ENCODE data around the gene SRSF8.

Gene SRSF8

GRCh38 chr11:95074792-95075563 is 8.3 kb downstream of the SRSF8 start:
- H3K36me3 ChIP-seq (replicated peaks; ENCODE audit: low read depth, low read length): no peaks in the 10 kb centered on the region

DNA sequence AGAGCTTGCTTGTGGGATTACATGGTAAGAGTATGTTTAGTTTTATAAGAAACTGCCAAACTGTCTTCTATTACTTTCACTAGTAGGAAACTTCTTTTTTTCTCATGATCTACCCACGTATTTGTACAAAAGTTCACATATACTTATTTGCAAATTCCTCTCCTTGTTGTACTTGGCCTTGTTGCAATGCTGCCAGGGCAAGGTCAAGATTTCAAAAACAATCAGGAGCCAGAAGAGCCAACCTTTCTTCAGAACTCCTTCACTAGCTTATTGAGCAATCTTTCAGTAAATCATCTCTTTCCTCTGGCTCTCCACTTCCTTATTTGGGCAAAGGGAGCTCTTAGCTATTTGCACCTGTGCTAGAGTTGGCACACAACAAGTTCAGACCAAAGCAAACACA is 9.7 kb downstream of the SRSF8 start:
- no peak overlapping the region for H2AFZ ChIP-seq (ENCODE audit: low read depth, low read length)
- no peak overlapping the region for H3K9ac ChIP-seq (ENCODE audit: low read length)
- H3K27me3 ChIP-seq (ENCODE audit: low read depth, low read length): no peaks in the 10 kb centered on the region
- peak overlapping the region; percentile 17; the same call in 1 of the 2 replicates for H3K4me2 ChIP-seq (ENCODE audit: low read length)
- H3K36me3 ChIP-seq (replicated peaks; ENCODE audit: low read depth, low read length): no peaks in the 10 kb centered on the region
- no peaks in the 10 kb centered on the region for H3K79me2 ChIP-seq (ENCODE audit: low read length)
- peaks cover 8% of the 10 kb centered on the region for H3K4me1 ChIP-seq (ENCODE audit: low read length)
- TF ChIP-seq EZH2phosphoT487 (IDR thresholded peaks at IDR 0.05; ENCODE audit: low read depth): no peak
- TF ChIP-seq, protein P1, sequence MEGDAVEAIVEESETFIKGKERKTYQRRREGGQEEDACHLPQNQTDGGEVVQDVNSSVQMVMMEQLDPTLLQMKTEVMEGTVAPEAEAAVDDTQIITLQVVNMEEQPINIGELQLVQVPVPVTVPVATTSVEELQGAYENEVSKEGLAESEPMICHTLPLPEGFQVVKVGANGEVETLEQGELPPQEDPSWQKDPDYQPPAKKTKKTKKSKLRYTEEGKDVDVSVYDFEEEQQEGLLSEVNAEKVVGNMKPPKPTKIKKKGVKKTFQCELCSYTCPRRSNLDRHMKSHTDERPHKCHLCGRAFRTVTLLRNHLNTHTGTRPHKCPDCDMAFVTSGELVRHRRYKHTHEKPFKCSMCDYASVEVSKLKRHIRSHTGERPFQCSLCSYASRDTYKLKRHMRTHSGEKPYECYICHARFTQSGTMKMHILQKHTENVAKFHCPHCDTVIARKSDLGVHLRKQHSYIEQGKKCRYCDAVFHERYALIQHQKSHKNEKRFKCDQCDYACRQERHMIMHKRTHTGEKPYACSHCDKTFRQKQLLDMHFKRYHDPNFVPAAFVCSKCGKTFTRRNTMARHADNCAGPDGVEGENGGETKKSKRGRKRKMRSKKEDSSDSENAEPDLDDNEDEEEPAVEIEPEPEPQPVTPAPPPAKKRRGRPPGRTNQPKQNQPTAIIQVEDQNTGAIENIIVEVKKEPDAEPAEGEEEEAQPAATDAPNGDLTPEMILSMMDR (IDR thresholded peaks at IDR 0.05; ENCODE audit: low read depth, low read length): no peak
- H3K9me3 ChIP-seq (ENCODE audit: insufficient read depth, low read length): no peaks in the 10 kb centered on the region
- H3K4me3 ChIP-seq (ENCODE audit: low read length): no peak overlapping the region
- no peak overlapping the region for H3K27ac ChIP-seq (ENCODE audit: low read length)
- H4K20me1 ChIP-seq (ENCODE audit: insufficient read depth, low read length): no peaks in the 10 kb centered on the region

More at GRCh38 chr11:95074792-95075563, 8.3 kb downstream of the SRSF8 start:
- no peak overlapping the region for H3K27ac ChIP-seq (ENCODE audit: low read length)
- H3K9ac ChIP-seq (ENCODE audit: low read length): no peak overlapping the region
- H3K4me3 ChIP-seq (ENCODE audit: low read length): no peak overlapping the region
- TF ChIP-seq, protein P1 (IDR thresholded peaks at IDR 0.05; ENCODE audit: low read depth, low read length): no peak
- TF ChIP-seq EZH2phosphoT487 (IDR thresholded peaks at IDR 0.05; ENCODE audit: low read depth): no peak
- no peaks in the 10 kb centered on the region for H4K20me1 ChIP-seq (ENCODE audit: insufficient read depth, low read length)
- H3K4me1 ChIP-seq (ENCODE audit: low read length): peaks cover 8% of the 10 kb centered on the region
- H2AFZ ChIP-seq (ENCODE audit: low read depth, low read length): no peak overlapping the region
- no peaks in the 10 kb centered on the region for H3K9me3 ChIP-seq (ENCODE audit: insufficient read depth, low read length)
- H3K4me2 ChIP-seq (ENCODE audit: low read length): no peak overlapping the region
- H3K27me3 ChIP-seq (ENCODE audit: low read depth, low read length): no peaks in the 10 kb centered on the region
- no peaks in the 10 kb centered on the region for H3K79me2 ChIP-seq (ENCODE audit: low read length)

DNA sequence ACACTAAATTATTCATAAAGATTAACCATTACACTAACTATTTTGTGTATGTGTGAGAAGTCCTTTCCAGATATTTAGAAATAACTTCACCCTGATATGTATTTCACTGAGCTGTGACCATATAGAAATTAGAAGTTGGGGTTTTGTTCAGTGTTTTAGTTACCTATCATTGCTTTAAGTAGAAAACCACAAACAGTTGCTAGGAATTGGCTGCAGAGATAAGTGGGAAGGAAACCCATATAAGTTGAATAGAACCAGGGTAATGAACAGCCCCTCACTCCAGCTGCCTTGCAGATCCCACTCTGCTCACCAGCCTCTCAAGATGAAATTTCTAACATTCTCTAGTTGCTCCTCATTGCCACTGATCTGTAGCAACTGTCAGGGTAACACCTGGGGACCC is 10.3 kb downstream of the SRSF8 start:
- no peak for TF ChIP-seq EZH2phosphoT487 (IDR thresholded peaks at IDR 0.05; ENCODE audit: low read depth)
- TF ChIP-seq, protein P1 (IDR thresholded peaks at IDR 0.05; ENCODE audit: low read depth, low read length): no peak
- Histone ChIP-seq H3K36me3 (replicated peaks; ENCODE audit: low read depth, low read length) (no peaks in the 10 kb centered on the region), H3K27ac (ENCODE audit: low read length) (no peak overlapping the region), H3K4me2 (ENCODE audit: low read length) (no peak overlapping the region), H3K4me3 (ENCODE audit: low read length) (no peak overlapping the region), H3K27me3 (ENCODE audit: low read depth, low read length) (no peaks in the 10 kb centered on the region), H3K79me2 (ENCODE audit: low read length) (no peaks in the 10 kb centered on the region), H3K9ac (ENCODE audit: low read length) (no peak overlapping the region), H4K20me1 (ENCODE audit: insufficient read depth, low read length) (no peaks in the 10 kb centered on the region), H2AFZ (ENCODE audit: low read depth, low read length) (no peak overlapping the region), H3K9me3 (ENCODE audit: insufficient read depth, low read length) (no peaks in the 10 kb centered on the region), H3K4me1 (ENCODE audit: low read length) (peaks cover 8% of the 10 kb centered on the region)

- Histone ChIP-seq H3K9me3 (ENCODE audit: insufficient read depth, low read length) (no peaks in the 10 kb centered on the region), H3K9ac (ENCODE audit: low read length) (no peak overlapping the region), H4K20me1 (ENCODE audit: insufficient read depth, low read length) (no peaks in the 10 kb centered on the region), H3K36me3 (replicated peaks; ENCODE audit: low read depth, low read length) (no peaks in the 10 kb centered on the region), H3K4me1 (ENCODE audit: low read length) (peaks cover 8% of the 10 kb centered on the region), H2AFZ (ENCODE audit: low read depth, low read length) (no peak overlapping the region), H3K27ac (ENCODE audit: low read length) (no peak overlapping the region), H3K79me2 (ENCODE audit: low read length) (no peaks in the 10 kb centered on the region), H3K4me2 (ENCODE audit: low read length) (no peak overlapping the region), H3K4me3 (ENCODE audit: low read length) (no peak overlapping the region), H3K27me3 (ENCODE audit: low read depth, low read length) (no peaks in the 10 kb centered on the region)
- no peak for TF ChIP-seq EZH2phosphoT487 (IDR thresholded peaks at IDR 0.05; ENCODE audit: low read depth)
- TF ChIP-seq, protein P1 (IDR thresholded peaks at IDR 0.05; ENCODE audit: low read depth, low read length): no peak
These were observed 11.8 kb downstream of the SRSF8 start for GRCh38 chr11:95078526-95078925.

Data from OCI-LY3 (cell line).